ENCODE data around the gene RAB11FIP3. TPM values are rescaled to one million over a fixed set of nuclear protein-coding genes. Genes with fewer than 3 reads are reported as not detected.

Gene RAB11FIP3
- total RNA-seq, 1 donor from 2014 or later: 33.3 TPM

DNA sequence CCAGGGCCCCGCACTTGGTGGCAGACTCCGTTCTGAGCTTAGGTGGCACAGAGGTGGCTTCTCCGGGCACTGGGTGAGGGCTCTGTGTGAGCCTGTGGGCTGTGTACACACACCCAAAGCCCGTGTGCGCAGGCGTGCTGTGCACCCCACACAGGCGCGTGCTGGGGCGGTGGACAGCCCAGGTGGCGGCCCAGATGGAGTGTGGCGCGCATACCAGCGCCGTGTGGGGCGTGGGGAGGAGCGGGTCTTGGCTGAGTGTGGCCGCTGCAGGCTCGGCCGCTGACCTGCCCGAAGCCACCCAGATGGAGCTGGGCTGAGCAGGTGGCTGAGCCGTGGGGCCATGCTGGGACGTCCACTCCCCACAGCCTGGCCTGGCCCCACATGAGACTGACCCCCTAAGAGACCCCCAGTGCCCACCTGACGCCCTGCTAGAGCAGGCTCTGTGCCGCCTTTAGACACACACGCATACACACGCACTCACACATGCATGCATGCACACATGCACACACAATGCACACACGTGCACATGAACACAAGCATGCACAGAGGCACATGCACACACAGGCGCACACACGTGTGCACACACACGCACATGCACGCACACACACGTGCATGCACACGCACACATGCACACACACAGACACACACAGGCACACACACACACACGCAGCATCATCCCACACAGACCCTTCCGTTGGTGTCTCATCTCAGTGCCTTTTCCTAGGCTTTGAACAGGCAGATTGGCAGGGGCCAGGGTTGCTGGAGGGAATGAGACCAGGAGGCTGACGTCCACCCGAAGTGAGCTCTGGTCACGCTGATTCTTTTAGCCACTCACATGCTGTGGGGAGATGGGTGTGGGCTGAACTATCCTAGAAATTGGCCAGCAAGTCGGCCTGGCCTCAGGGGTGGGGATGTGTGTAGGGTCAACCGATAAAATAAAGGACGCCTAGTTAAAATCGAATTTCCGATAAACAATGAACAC is 136.8 kb downstream of the RAB11FIP3 start:
- intact Hi-C loops (cut with micrococcal nuclease): no loop called here

DNA sequence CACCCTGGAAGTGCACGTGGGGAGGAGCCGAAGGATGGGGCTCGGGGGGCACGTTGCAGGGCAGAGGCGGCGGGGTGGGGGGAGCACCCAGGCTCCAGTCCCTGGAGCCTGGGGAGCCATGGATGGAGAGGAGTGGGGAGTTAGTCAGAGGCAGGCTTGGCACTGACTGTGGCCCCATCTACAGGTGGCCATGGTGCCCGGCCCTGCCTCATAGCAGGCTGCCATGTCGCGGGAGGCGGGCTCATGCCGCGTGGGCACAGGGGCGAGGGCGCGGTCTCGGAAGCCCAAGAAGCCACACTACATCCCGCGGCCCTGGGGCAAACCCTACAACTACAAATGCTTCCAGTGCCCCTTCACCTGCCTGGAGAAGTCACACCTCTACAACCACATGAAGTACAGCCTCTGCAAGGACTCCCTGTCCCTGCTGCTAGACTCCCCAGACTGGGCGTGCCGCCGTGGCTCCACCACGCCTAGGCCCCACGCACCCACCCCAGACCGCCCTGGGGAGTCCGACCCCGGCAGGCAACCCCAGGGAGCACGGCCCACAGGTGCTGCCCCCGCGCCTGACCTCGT is 137.7 kb downstream of the RAB11FIP3 start:
- intact Hi-C loops (cut with micrococcal nuclease): no loop called here

DNA sequence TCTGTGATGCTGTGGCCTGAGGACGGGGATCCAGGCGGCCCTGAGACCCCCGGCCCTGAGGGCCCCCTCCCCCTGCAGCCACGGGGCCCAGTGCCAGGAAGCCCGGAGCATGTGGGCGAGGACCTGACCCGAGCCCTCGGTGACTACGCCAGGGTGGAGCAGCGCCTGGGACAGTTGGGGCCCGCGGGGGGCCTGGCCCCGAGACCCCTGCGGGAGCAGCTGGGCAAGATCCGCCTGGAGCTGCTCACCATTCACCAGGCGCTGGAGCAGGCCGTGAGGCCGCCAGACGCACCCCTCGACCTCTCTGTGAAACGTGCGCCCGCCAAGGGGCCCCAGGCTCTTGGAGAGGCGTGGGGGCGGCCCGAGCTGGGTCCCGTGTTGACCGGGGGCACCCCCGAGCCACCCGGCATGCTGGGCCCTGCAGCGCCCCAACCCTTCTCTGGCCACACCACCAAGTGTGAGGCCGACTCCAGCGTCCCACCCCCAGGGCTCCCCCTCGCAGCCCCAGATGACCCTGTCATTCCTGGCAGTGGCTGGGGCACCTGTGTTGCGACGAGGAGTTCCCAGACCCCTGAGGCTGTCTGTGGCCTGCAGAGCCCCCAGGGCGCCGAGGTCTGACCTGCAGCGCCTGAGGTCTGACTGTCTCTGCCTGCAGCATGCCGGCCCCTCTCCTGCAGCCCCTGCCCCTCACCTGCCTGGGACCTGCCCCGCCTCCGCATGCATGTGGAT is 139.4 kb downstream of the RAB11FIP3 start:
- intact Hi-C loops (cut with micrococcal nuclease): loop anchor here (5.0 kb wide), 2 partner anchors 38 to 328 kb away; partner anchors contain the start of gene CAPN15

DNA sequence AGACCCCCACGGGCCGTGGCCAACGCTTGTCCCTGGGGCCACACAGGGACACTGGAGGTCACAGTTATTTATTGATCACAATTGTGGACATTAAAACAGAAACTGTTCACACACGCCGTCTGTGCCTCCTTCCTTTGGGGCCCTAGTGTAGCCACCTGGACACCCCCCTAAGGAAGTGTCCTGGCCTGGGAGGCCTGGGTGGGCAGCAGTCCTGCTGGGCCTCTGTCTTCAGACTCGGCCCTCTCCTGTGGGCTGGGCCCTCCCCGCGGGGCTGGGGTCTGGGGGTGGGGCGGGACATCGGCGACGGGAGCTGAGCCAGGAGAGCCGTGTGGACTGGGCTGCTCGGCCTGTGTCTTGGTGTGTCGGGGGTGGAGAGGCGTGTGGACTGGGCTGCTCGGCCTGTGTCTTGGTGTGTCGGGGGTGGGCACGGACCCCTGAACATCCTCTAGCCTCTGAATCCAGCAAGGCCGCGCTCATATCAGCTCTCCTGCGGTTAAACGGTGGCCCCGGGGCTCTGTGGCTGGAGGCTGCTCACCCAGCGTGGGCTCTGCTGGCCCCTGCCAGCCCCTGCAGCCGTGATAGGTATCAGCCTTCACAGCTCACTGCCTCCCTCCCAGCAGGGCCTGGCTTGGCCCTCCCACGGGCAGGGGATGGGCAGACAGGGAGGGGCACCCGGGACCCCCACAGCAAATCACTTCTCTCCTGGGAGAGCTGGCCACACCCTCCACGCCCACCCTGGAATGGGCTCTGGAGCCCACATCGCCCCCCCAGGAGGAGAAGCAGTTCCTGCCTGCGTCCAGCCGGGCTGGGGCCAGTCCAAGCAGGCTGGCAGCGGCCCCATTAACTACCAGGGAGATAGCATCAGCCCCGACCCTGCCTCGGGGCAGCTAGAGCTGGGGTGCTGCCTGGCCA is 140.2 kb downstream of the RAB11FIP3 start:
- intact Hi-C loops (cut with micrococcal nuclease): loop anchor here (2.0 to 5.0 kb wide), 3 partner anchors 23 to 328 kb away; partner anchors contain the start of gene CAPN15

DNA sequence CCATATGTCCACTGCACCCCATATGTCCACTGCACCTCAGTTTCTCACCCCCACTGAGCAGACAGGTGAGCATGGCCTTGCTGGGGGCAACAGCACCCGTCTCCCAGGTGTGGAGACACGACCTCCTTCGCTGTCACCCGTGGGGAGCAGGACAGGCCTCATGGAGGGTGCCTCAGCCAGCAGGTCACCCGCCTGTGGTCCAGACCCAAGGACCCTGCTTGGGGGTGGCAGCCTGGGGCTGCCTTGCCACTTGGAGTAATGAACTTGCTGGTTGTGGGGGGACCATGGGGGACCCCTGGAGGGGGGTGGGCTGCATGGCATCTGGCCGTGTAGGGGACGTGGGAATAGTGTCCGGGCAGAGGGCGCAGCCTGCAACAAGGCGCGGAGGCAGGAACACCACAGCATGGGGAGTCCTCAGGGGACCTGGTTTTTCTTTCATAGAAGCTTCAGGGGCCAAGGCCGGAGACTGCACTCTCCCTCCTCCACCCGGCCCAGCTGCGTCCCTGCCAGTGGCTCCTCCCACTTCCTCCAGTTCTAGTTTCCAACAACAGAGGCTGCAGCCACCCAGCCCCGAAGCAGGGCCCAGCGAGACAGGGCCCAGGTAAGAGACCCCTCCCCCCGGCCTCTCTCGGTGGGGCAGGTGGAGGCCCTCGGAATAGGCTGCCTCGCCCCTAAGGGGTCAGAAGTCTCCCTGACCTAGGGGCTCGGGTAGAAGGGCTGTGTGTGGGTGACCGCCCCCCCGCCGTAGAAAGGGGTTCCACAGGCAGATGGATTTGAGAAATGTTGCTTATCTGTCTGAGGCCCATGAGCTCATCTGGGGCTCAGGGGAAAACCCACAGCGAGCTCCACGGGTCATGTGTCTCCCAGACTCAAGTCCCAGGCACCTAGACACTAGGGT is 141.3 kb downstream of the RAB11FIP3 start, which contains the start of gene NHLRC4:
NHLRC4 (plus strand) TSS at position 531 of the 898 bp plus-strand sequence. CDS start 1,043 bp downstream, outside the sequence.
- intact Hi-C loops (cut with micrococcal nuclease): loop anchor here (2.0 to 5.0 kb wide), 3 partner anchors 22 to 329 kb away; partner anchors contain the start of gene CAPN15

DNA sequence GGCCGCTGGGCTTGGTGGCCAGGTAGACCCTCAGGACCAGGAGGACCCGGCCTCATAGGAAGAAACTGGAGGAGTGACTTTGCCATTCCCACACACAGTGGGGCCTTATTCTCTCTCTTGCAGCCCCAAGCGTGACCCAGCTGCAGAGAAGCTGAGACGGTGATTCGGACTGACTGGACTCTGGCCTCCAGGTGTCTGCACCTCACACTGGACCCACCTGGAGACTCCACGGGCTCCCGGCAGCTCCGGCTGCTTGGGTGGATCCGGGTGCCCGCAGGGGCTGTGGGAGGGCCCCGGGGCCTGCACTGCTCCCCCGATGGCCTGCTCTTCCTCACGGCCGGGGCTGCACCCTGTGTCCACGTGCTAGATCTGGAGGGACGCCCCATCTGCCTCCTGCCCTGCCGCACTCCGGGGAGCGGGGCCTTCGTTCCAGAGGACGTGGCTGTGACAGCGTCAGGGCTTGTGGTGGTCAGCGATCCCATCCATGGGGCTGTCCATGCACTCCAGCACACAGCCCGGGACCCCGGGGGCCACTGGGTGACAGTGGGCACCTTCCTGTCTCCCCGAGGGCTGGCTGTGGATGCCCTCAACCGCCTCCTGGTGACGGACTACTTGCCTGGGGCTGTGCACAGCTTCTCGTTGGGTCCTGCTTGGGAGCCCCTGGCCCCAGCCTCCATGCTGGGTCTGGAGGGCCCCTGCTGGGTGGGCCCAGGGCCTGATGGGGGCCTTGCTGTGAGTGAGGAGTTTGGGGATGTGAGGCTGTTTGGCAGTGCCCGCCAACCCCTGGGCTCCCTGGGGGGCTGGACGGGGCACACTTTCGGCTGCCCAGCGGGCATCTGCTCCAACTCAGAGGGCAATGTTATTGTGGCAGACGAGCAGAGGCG is 142.2 kb downstream of the RAB11FIP3 start:
- intact Hi-C loops (cut with micrococcal nuclease): loop anchor here (2.0 to 5.0 kb wide), 3 partner anchors 21 to 330 kb away; partner anchors contain the start of gene CAPN15

DNA sequence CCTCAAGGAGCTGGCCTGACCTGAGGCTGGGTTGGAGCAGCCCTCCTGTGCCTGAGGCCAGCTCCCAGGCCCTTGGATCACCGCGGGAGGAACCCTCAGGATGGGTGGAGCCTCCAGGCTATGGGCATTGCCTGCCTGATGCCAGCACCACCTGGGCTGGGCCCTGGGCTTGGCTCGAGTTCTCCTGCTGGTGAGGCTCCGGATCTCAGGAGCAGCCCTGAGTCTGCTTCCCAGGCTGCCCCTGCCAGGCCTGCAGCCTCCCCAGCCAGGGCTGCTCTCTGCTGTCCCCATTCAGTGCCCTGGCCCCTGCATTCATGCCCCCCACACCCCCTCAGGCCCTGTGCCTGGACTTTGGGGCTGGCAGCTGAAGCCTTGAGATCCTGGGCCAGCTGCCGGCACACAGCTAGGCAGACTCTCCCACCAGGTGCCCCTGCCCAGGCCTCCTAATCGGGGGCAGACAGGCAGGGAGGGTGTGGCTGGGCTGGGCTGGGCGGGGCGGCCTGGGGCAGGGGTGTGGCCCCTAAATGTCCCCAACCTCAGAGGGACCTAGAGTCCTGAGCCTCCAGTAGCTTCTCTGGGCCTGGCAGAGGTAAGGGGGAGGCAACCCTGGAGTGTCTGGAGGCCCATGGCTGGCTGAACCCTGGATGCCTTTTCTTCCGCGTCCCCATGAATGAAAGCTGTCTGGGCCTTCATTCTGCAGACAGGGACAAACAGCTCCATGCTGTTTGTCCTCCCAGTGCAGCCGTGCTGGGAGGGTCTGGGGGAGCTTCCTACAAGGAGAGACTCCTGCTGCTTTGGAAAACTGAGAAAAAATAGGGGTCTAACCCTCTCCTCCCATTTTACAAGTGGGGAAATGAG is 143.2 kb downstream of the RAB11FIP3 start:
- intact Hi-C loops (cut with micrococcal nuclease): loop anchor here (5.0 kb wide), 2 partner anchors 41 to 331 kb away; partner anchors contain the start of gene CAPN15

DNA sequence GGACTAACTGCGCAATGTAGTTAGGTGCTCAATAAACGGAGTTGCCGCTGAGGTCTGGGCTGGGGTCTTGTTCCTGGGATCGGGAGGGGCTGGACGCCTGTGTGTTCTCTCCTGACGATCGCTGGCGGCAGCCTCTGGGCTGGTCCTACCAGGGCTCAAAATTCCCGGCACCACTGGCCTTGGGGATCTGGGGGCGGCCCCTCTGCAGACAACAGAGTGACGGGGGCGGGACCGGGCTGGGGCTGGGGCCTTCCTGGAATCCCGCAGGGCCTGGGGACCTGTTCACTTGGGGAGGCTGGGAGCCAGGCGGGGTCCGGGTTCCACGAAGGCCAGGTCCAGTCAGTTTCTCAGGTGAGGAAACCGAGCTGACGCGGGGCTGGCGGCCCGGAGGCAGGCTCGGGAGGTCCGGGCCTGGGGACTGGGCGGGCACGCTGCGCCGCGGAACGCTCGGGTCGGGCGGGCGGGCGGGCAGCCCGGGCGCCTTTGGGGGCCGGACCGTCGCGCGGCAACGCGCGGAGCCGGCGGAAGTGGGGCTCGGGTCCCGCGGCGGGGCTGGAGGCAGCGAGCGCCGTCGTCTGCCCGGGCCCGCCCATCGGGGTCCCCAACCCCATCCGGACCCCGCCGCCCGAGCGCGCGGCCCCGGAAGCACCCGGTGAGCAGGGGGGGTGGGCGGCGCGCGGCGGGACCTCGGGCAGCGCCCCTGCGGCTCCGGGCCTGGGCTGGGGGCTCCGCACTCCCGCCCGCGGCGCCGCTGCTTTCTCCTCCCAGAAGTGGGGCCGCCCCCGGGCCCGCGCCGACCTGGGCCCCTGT is 144.2 kb downstream of the RAB11FIP3 start, which contains the start of gene PIGQ:
PIGQ (plus strand) TSS at position 524 of the 810 bp plus-strand sequence. CDS start 4,107 bp downstream, outside the sequence.
- intact Hi-C loops (cut with micrococcal nuclease): loop anchor here (5.0 kb wide), 2 partner anchors 42 to 332 kb away; partner anchors contain the start of gene CAPN15

Other genes with a start within 250 kb of the RAB11FIP3 start
- gene HBA1, start 249.0 kb upstream of the RAB11FIP3 start, total RNA-seq: not detected in 2 replicates
- gene HBQ1, start 245.2 kb upstream of the RAB11FIP3 start, total RNA-seq: not detected in 2 replicates
- gene LUC7L, start 196.2 kb upstream of the RAB11FIP3 start, total RNA-seq: 79.1 and 80.8 TPM in 2 replicates
- gene FAM234A, start 190.8 kb upstream of the RAB11FIP3 start, total RNA-seq: 29.4 and 32.2 TPM in 2 replicates
- gene RGS11, start 149.7 kb upstream of the RAB11FIP3 start, total RNA-seq: 0.11 and 0.34 TPM in 2 replicates
- gene ARHGDIG, start 145.1 kb upstream of the RAB11FIP3 start, total RNA-seq: not detected in 2 replicates
- gene PDIA2, start 142.5 kb upstream of the RAB11FIP3 start, total RNA-seq: not detected in 2 replicates
- gene AXIN1, start 72.9 kb upstream of the RAB11FIP3 start, total RNA-seq: 31.1 TPM in 2 replicates
- gene MRPL28, start 55.1 kb upstream of the RAB11FIP3 start, total RNA-seq: 79.6 and 80.2 TPM in 2 replicates
- gene PGAP6, start 43.7 kb upstream of the RAB11FIP3 start, total RNA-seq: 32.4 and 34.8 TPM in 2 replicates
- 59.4 and 60.9 TPM in 2 replicates for gene NME4, start 28.4 kb upstream of the RAB11FIP3 start, total RNA-seq
- 11.5 and 11.8 TPM in 2 replicates for gene DECR2, start 23.8 kb upstream of the RAB11FIP3 start, total RNA-seq
- 87.2 and 89.0 TPM in 2 replicates for gene CAPN15, start 102.1 kb downstream of the RAB11FIP3 start, total RNA-seq
- not detected in 2 replicates for gene PRR35, start 134.7 kb downstream of the RAB11FIP3 start, total RNA-seq
- 1.4 and 1.5 TPM in 2 replicates for gene NHLRC4, start 141.4 kb downstream of the RAB11FIP3 start, total RNA-seq
- gene PIGQ, start 144.3 kb downstream of the RAB11FIP3 start, total RNA-seq: 43.3 and 45.7 TPM in 2 replicates
- gene RAB40C, start 164.4 kb downstream of the RAB11FIP3 start, total RNA-seq: 13.6 and 16.3 TPM in 2 replicates
- gene WFIKKN1, start 205.3 kb downstream of the RAB11FIP3 start, total RNA-seq: 0.75 and 0.77 TPM in 2 replicates
- gene METTL26, start 210.7 kb downstream of the RAB11FIP3 start, total RNA-seq: 91.0 and 91.4 TPM in 2 replicates
- 24.5 and 32.0 TPM in 2 replicates for gene MCRIP2, start 216.2 kb downstream of the RAB11FIP3 start, total RNA-seq
- gene WDR90, start 223.7 kb downstream of the RAB11FIP3 start, total RNA-seq: 85.1 and 86.7 TPM in 2 replicates
- gene RHOT2, start 242.5 kb downstream of the RAB11FIP3 start, total RNA-seq: 130 and 137 TPM in 2 replicates

Data from T-helper 2 cell treated with Interferon-gamma antibody and Interleukin-4, amounts not matched to agents 100 ng/mL and 5 ng/mL, for 36 hours (primary cell).